Activated CD4-positive, alpha-beta memory T cell treated with anti-CD3 and anti-CD28 coated beads for 36 hours (primary cell): ENCODE results near the gene STRN. TPM values are rescaled to one million over a fixed set of nuclear protein-coding genes. Genes with fewer than 3 reads are reported as not detected.
A peak's percentile ranks its signal among the peaks of the same experiment; 100 is the strongest.
"Not testable (repeated sequence)": the region's sequence is repeated elsewhere in the genome, so short reads cannot be mapped to it uniquely, and the experiment has no call there.

Source experiments
- CTCF ChIA-PET: fragments of 350-600 bp; sonication (Branson Sonifier 250); formaldehyde crosslinking; loops from one replicate; lab custom pipeline; 2021; ENCODE audit warnings: antibody characterized with exemption, inconsistent platforms; lab: Charles Lee
- POLR2A ChIA-PET: fragments of 350-600 bp; sonication (Branson Sonifier 250); formaldehyde crosslinking; loops from one replicate; lab custom pipeline; 2021; ENCODE audit warnings: antibody characterized with exemption; lab: Charles Lee
- DNase-seq: peaks from one replicate; pipeline ENCODE4 v3.0.0-alpha.2; 2020
- H3K27ac Mint-ChIP-seq: one replicate; pipeline ENCODE4 v1.8.0; 2021; ENCODE audit warnings: mixed read lengths
- H3K27me3 Mint-ChIP-seq: one replicate; pipeline ENCODE4 v1.8.0; 2021; ENCODE audit warnings: mixed read lengths
- H3K36me3 Mint-ChIP-seq: one replicate; pipeline ENCODE4 v1.8.0; 2021; ENCODE audit warnings: mixed read lengths
- H3K4me1 Mint-ChIP-seq: one replicate; pipeline ENCODE4 v1.8.0; 2021; ENCODE audit warnings: low read depth, mixed read lengths
- H3K4me3 Mint-ChIP-seq: one replicate; pipeline ENCODE4 v1.8.0; 2021; ENCODE audit warnings: mild to moderate bottlenecking, mixed read lengths
- H3K9me3 Mint-ChIP-seq: one replicate; pipeline ENCODE4 v1.8.0; 2021; ENCODE audit warnings: mixed read lengths
- intact Hi-C: fragments of 100-400 bp; cut with micrococcal nuclease; formaldehyde crosslinking; loops from one replicate; pipeline ENCODE4 v1.15.1; 2023
- total RNA-seq, 2 experiments: library from RNA; stranded (reverse); gene quantifications; one replicate each; pipeline ENCODE4 v1.2.3, GENCODE V29; 2021

STRN gene
- total RNA-seq, 2 experiments from 2014 or later = 22.3 to 25.0 TPM

GRCh38 chr2:36926175-36927132 is 39.9 kb downstream of the STRN start:
- Mint-ChIP-seq H3K4me1 (peaks cover 27% of the 10 kb centered on the region), H3K36me3 (peaks cover 11% of the 10 kb centered on the region), H3K27ac (peak overlapping the region; percentile 58)
- H3K4me3 Mint-ChIP-seq, H3K9me3 Mint-ChIP-seq, H3K27me3 Mint-ChIP-seq, POLR2A ChIA-PET, DNase-seq: not testable (repeated sequence)
- intact Hi-C loops = loop anchor here (1.0 kb wide), 2 partner anchors 33 to 67 kb away; no protein-coding TSS in a partner anchor
- CTCF ChIA-PET = interaction anchor here (1.3 kb wide), 1 partner anchor 141 kb away, joined by 3 read pairs; no protein-coding TSS in a partner anchor

- H3K4me3 Mint-ChIP-seq, H3K27me3 Mint-ChIP-seq, H3K9me3 Mint-ChIP-seq, CTCF ChIA-PET, intact Hi-C loops, H3K27ac Mint-ChIP-seq, POLR2A ChIA-PET, DNase-seq: not testable (repeated sequence)
- H3K4me1 Mint-ChIP-seq = peaks cover 29% of the 10 kb centered on the region
- peaks cover 11% of the 10 kb centered on the region for H3K36me3 Mint-ChIP-seq
Measured at GRCh38 chr2:36922629-36923028, 43.7 kb downstream of the STRN start.

- CTCF ChIA-PET = no interaction called here
- H3K27me3 Mint-ChIP-seq = no peaks in the 10 kb centered on the region
- no peak for DNase-seq
- POLR2A ChIA-PET = no interaction called here
- peaks cover 11% of the 10 kb centered on the region for H3K36me3 Mint-ChIP-seq
- H3K9me3 Mint-ChIP-seq = no peaks in the 10 kb centered on the region
- H3K4me3 Mint-ChIP-seq = no peak overlapping the region
- intact Hi-C loops = no loop called here
- H3K27ac Mint-ChIP-seq = no peak overlapping the region
- H3K4me1 Mint-ChIP-seq = peaks cover 27% of the 10 kb centered on the region
Measured at GRCh38 chr2:36921984-36922383, 44.4 kb downstream of the STRN start.

GRCh38 chr2:36919041-36919837 is 47.1 kb downstream of the STRN start:
- Mint-ChIP-seq H3K27ac (no peak overlapping the region), H3K9me3 (no peaks in the 10 kb centered on the region), H3K4me3 (no peak overlapping the region), H3K27me3 (no peaks in the 10 kb centered on the region), H3K4me1 (peaks cover 16% of the 10 kb centered on the region), H3K36me3 (peaks cover 10% of the 10 kb centered on the region)
- DNase-seq = no peak
- CTCF ChIA-PET = interaction anchor here (0.8 to 1.5 kb wide), 5 partner anchors 17 to 140 kb away, joined by 3 to 12 read pairs (median 4); no protein-coding TSS in a partner anchor
- POLR2A ChIA-PET = no interaction called here
- intact Hi-C loops = loop anchor here (5.0 kb wide), 1 partner anchor 117 kb away; no protein-coding TSS in a partner anchor

- Mint-ChIP-seq H3K4me3 (no peak overlapping the region), H3K27ac (no peak overlapping the region), H3K4me1 (peaks cover 13% of the 10 kb centered on the region), H3K9me3 (no peaks in the 10 kb centered on the region), H3K36me3 (peaks cover 6% of the 10 kb centered on the region), H3K27me3 (no peaks in the 10 kb centered on the region)
- intact Hi-C loops = loop anchor here (5.0 kb wide), 1 partner anchor 116 kb away; no protein-coding TSS in a partner anchor
- ChIA-PET POLR2A (no interaction called here), CTCF (interaction anchor here (0.8 to 1.5 kb wide), 5 partner anchors 16 to 147 kb away, joined by 3 to 12 read pairs (median 4); no protein-coding TSS in a partner anchor)
- DNase-seq = no peak
Measured at GRCh38 chr2:36918307-36918706, 48.0 kb downstream of the STRN start.

GRCh38 chr2:36915627-36916026 is 50.7 kb downstream of the STRN start:
- no peak overlapping the region for H3K4me3 Mint-ChIP-seq
- intact Hi-C loops = loop anchor here (5.0 kb wide), 1 partner anchor 113 kb away; no protein-coding TSS in a partner anchor
- no peaks in the 10 kb centered on the region for H3K27me3 Mint-ChIP-seq
- CTCF ChIA-PET = interaction anchor here (0.7 kb wide), 1 partner anchor 108 kb away, joined by 3 read pairs; no protein-coding TSS in a partner anchor
- no peaks in the 10 kb centered on the region for H3K9me3 Mint-ChIP-seq
- POLR2A ChIA-PET = no interaction called here
- no peak overlapping the region for H3K27ac Mint-ChIP-seq
- H3K36me3 Mint-ChIP-seq = peaks cover 4% of the 10 kb centered on the region
- no peak for DNase-seq
- no peaks in the 10 kb centered on the region for H3K4me1 Mint-ChIP-seq

GRCh38 chr2:36912695-36913094 is 53.6 kb downstream of the STRN start:
- intact Hi-C loops = no loop called here
- Mint-ChIP-seq H3K27ac (no peak overlapping the region), H3K9me3 (no peaks in the 10 kb centered on the region), H3K4me1 (no peaks in the 10 kb centered on the region), H3K27me3 (no peaks in the 10 kb centered on the region), H3K36me3 (peaks cover 7% of the 10 kb centered on the region), H3K4me3 (no peak overlapping the region)
- POLR2A ChIA-PET = no interaction called here
- DNase-seq = no peak
- CTCF ChIA-PET = no interaction called here

- intact Hi-C loops = no loop called here
- Mint-ChIP-seq H3K4me3 (no peak overlapping the region), H3K4me1 (no peaks in the 10 kb centered on the region), H3K9me3 (no peaks in the 10 kb centered on the region), H3K27ac (no peak overlapping the region), H3K27me3 (no peaks in the 10 kb centered on the region), H3K36me3 (peaks cover 7% of the 10 kb centered on the region)
- ChIA-PET CTCF (interaction anchor here (1.0 kb wide), 1 partner anchor 125 kb away, joined by 4 read pairs; no protein-coding TSS in a partner anchor), POLR2A (no interaction called here)
- no peak for DNase-seq
Measured at GRCh38 chr2:36911012-36911411, 55.3 kb downstream of the STRN start.

- POLR2A ChIA-PET = no interaction called here
- Mint-ChIP-seq H3K4me3 (no peak overlapping the region), H3K27ac (no peak overlapping the region), H3K36me3 (peaks cover 4% of the 10 kb centered on the region), H3K27me3 (no peaks in the 10 kb centered on the region), H3K9me3 (no peaks in the 10 kb centered on the region), H3K4me1 (no peaks in the 10 kb centered on the region)
- no peak for DNase-seq
- intact Hi-C loops = no loop called here
- CTCF ChIA-PET = no interaction called here
Measured at GRCh38 chr2:36906277-36906676, 60.1 kb downstream of the STRN start.

GRCh38 chr2:36904636-36905035 is 61.7 kb downstream of the STRN start:
- no peak for DNase-seq
- intact Hi-C loops = no loop called here
- POLR2A ChIA-PET = no interaction called here
- CTCF ChIA-PET = no interaction called here
- H3K27me3 Mint-ChIP-seq = no peaks in the 10 kb centered on the region
- H3K9me3 Mint-ChIP-seq = no peaks in the 10 kb centered on the region
- no peaks in the 10 kb centered on the region for H3K4me1 Mint-ChIP-seq
- peaks cover 8% of the 10 kb centered on the region for H3K36me3 Mint-ChIP-seq
- no peak overlapping the region for H3K4me3 Mint-ChIP-seq
- H3K27ac Mint-ChIP-seq = no peak overlapping the region

- CTCF ChIA-PET = interaction anchor here (1.1 kb wide), 1 partner anchor 16 kb away, joined by 3 read pairs; no protein-coding TSS in a partner anchor
- H3K9me3 Mint-ChIP-seq = no peaks in the 10 kb centered on the region
- no peaks in the 10 kb centered on the region for H3K27me3 Mint-ChIP-seq
- no peak overlapping the region for H3K4me3 Mint-ChIP-seq
- POLR2A ChIA-PET = no interaction called here
- no peaks in the 10 kb centered on the region for H3K4me1 Mint-ChIP-seq
- no peak for DNase-seq
- intact Hi-C loops = no loop called here
- peaks cover 6% of the 10 kb centered on the region for H3K36me3 Mint-ChIP-seq
- H3K27ac Mint-ChIP-seq = no peak overlapping the region
Measured at GRCh38 chr2:36902385-36903120, 63.8 kb downstream of the STRN start.
